HepG2 (cell line): Measurements from ENCODE around the gene SEC14L2.

Source experiments
- CEBPB ChIP-seq: IDR thresholded peaks from 2 replicates; pipeline ENCODE4 v1.6.1; 2011; ENCODE audit warnings: low read depth, low read length, improper control_type of control experiment, borderline replicate concordance
- CREM ChIP-seq, 2 experiments: sonication (generic) in 1 of 2; formaldehyde crosslinking in 1 of 2; IDR thresholded peaks; 2 replicates each; pipeline versions ENCODE4 v1.4.0 to v1.6.1; 2016 to 2020; ENCODE audit warnings: antibody characterized with exemption in 1 of 2, mild to moderate bottlenecking in 1 of 2, missing genetic modification reagents in 1 of 2
- CTCF ChIP-seq: sonication (generic); formaldehyde crosslinking; IDR thresholded peaks from 2 replicates; pipeline ENCODE4 v1.5.0; 2020; ENCODE audit warnings: mild to moderate bottlenecking, missing genetic modification reagents, moderate library complexity
- ELF1 ChIP-seq: sonication (generic); formaldehyde crosslinking; IDR thresholded peaks from 2 replicates; pipeline ENCODE4 v1.4.0; 2020; ENCODE audit warnings: missing genetic modification reagents
- IRX3 ChIP-seq: sonication (generic); formaldehyde crosslinking; IDR thresholded peaks from 2 replicates; pipeline ENCODE4 v1.8.1; 2023; ENCODE audit warnings: mild to moderate bottlenecking, low read depth, missing genetic modification reagents, borderline replicate concordance
- POLR2AphosphoS5 ChIP-seq: IDR thresholded peaks from 2 replicates; pipeline ENCODE4 v1.6.1; 2012; ENCODE audit warnings: low read depth, low read length
- RAD51 ChIP-seq: fragments of 450-650 bp; IDR thresholded peaks from 2 replicates; pipeline ENCODE4 v1.6.1; 2016; ENCODE audit warnings: borderline replicate concordance
- SRY ChIP-seq: sonication (generic); formaldehyde crosslinking; IDR thresholded peaks from 2 replicates; pipeline ENCODE4 v1.8.0; 2022; ENCODE audit warnings: mild to moderate bottlenecking, missing genetic modification reagents
- SYNCRIP ChIP-seq: fragments of 200-400 bp; formaldehyde crosslinking; IDR thresholded peaks from 2 replicates; pipeline ENCODE4 v1.6.1; 2018; ENCODE audit warnings: mild to moderate bottlenecking, low read depth, low read length; ENCODE audit not compliant: insufficient read depth
- TP53 ChIP-seq: sonication (generic); formaldehyde crosslinking; conservative IDR thresholded peaks from 2 replicates; pipeline ENCODE4 v1.4.0; 2020; ENCODE audit warnings: missing genetic modification reagents
- ZSCAN30 ChIP-seq: sonication (generic); formaldehyde crosslinking; IDR thresholded peaks from 2 replicates; pipeline ENCODE4 v1.5.0; 2020; ENCODE audit warnings: mild to moderate bottlenecking, missing genetic modification reagents
- TF ChIP-seq, protein P1 (sequence below): sonication (generic); formaldehyde crosslinking; IDR thresholded peaks from 2 replicates; pipeline ENCODE4 v1.4.0; 2020; ENCODE audit warnings: mild to moderate bottlenecking, missing genetic modification reagents
- TF ChIP-seq, protein P2 (sequence below): sonication (generic); formaldehyde crosslinking; IDR thresholded peaks from 2 replicates; pipeline ENCODE4 v1.8.1; 2023; ENCODE audit warnings: missing genetic modification reagents, mild to moderate bottlenecking, borderline replicate concordance

GRCh38 chr22:30398685-30399680, 2.2 kb downstream of the SEC14L2 start:
- TF ChIP-seq CTCF (CRISPR knock-in tag) (no peak), SYNCRIP (no peak), SRY (CRISPR knock-in tag) (no peak), POLR2AphosphoS5 (no peak), IRX3 (no peak), RAD51 (no peak), ZSCAN30 (CRISPR knock-in tag) (no peak), TP53 (CRISPR knock-in tag) (no peak), CREM (IDR thresholded peaks at IDR 0.05) (no peak), CREM (CRISPR knock-in tag; IDR thresholded peaks at IDR 0.05) (no peak), CEBPB (no peak), ELF1 (CRISPR knock-in tag) (no peak)
- TF ChIP-seq, protein P1, sequence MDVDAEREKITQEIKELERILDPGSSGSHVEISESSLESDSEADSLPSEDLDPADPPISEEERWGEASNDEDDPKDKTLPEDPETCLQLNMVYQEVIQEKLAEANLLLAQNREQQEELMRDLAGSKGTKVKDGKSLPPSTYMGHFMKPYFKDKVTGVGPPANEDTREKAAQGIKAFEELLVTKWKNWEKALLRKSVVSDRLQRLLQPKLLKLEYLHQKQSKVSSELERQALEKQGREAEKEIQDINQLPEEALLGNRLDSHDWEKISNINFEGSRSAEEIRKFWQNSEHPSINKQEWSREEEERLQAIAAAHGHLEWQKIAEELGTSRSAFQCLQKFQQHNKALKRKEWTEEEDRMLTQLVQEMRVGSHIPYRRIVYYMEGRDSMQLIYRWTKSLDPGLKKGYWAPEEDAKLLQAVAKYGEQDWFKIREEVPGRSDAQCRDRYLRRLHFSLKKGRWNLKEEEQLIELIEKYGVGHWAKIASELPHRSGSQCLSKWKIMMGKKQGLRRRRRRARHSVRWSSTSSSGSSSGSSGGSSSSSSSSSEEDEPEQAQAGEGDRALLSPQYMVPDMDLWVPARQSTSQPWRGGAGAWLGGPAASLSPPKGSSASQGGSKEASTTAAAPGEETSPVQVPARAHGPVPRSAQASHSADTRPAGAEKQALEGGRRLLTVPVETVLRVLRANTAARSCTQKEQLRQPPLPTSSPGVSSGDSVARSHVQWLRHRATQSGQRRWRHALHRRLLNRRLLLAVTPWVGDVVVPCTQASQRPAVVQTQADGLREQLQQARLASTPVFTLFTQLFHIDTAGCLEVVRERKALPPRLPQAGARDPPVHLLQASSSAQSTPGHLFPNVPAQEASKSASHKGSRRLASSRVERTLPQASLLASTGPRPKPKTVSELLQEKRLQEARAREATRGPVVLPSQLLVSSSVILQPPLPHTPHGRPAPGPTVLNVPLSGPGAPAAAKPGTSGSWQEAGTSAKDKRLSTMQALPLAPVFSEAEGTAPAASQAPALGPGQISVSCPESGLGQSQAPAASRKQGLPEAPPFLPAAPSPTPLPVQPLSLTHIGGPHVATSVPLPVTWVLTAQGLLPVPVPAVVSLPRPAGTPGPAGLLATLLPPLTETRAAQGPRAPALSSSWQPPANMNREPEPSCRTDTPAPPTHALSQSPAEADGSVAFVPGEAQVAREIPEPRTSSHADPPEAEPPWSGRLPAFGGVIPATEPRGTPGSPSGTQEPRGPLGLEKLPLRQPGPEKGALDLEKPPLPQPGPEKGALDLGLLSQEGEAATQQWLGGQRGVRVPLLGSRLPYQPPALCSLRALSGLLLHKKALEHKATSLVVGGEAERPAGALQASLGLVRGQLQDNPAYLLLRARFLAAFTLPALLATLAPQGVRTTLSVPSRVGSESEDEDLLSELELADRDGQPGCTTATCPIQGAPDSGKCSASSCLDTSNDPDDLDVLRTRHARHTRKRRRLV (CRISPR knock-in tag): no peak
- TF ChIP-seq, protein P2, sequence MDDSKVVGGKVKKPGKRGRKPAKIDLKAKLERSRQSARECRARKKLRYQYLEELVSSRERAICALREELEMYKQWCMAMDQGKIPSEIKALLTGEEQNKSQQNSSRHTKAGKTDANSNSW (CRISPR knock-in tag): no peak
